ENCODE results near the gene NELL1.

NELL1 gene

GRCh38 chr11:20874358-20874757 is 205.0 kb downstream of the NELL1 start:
- DNase-seq (ENCODE audit: low read depth) = no peak

- no peak for DNase-seq (ENCODE audit: low read depth)
Observed at GRCh38 chr11:20875889-20876288, 206.5 kb downstream of the NELL1 start.

DNA sequence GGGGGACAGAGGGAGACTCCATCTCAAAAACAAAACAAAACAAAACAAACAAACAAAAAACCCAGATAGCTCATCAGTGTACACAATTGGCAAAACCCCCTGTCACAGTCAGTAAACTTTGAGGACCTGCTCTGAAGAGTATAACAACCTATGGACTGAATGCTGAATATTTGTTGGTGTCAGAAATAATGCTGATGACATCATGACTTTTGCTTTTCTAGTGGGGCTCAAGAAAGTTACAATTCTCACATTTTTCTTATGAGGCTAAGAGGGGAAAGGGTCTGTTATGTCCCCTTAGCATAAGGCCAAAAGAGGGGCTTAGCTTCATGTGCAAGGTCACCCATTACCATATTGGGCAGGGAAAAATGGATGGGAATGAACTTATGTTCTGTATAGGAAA is 207.4 kb downstream of the NELL1 start:
- no peak for DNase-seq (ENCODE audit: low read depth)

DNA sequence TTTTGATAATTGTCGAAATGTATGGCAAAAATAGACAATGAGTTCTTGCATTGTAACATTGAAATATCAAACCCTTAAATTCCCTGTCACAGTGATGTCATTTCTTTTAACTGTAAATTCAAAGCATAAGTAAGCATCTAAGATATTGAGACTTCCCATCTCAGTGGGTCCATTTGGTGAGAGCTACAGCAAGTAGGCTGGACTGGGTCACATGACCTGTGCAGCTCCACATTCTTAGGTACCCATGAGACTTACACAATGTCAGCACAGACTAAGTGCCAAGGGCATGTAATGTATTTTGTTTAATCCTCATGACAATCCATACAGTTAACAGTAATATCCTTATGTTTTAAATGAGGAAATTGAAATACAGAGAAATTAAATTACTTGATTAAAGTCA is 210.7 kb downstream of the NELL1 start:
- no peak for DNase-seq (ENCODE audit: low read depth)

DNA sequence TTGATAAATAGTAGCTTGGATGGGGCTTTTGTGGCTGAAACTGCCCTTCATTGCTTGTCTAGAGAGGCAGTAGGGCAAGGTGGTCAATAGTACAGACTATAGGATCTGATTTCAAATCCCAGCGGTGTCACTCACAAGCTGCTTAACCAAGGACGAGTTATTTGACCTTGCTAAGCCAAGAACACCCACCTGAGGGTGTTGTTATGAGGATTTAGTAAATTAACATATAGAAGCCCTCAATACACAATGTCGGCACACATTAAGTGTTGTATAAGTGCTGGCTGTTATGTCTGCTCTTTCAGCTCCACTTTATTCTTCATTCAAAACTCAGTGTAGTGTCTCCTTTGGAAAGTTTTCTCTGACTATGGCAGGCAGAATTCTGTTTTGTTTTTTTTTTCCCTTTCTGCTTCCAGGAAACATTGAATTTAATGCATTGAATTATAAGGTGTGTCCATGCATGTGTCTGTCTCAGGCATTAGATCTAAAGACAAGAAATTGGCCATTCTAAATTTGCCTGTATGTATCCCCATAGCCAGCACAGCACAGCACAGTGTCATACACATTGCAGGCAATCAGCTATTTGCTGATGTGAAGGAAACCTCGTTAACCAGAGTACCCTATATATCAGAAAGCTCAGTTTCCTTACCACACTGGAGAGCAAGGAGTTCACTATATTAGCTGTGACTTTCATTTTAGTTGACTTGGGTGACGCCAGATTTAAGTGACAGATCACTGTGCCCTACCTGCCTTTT is 212.1 kb downstream of the NELL1 start:
- DNase-seq (ENCODE audit: low read depth) = no peak

DNA sequence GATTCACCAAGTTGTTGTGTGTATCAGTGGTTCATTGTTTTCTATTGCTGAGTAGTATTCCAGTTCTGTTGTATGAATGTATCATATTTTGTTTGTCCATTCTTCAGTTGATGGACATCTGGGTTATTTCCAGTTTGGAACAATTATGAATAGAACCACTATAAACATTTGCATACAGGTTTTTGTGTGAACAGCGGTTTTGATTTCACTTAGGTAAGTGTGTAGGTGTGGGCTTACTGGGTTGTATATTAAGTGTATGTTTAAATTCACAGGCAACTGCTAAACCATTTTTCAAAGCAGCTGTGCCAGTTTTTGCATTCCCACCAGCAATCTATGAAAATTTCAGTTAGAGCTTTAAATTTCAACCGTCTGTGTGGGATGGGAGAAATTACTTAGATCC is 217.8 kb downstream of the NELL1 start:
- no peak for DNase-seq (ENCODE audit: low read depth)

DNA sequence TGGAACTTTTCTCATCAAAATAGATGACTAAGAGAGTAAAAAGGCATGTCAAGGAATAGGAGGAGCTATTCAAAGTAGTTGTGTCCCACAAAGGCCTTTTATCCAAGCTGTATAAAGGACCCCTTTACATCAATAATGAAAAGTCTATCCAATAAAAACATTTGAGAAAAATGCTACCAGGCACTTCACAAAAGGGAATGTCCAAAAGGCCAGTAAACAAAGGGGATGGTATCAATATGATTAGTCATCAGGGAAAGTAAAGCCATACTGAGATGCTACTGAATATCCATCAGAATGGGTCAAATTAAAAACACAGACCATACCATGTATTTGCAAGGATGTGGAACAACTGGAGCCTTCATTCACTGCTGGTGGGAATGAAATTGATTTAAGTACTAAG is 224.9 kb downstream of the NELL1 start:
- no peak for DNase-seq (ENCODE audit: low read depth)

GRCh38 chr11:20909995-20910726 is 240.8 kb downstream of the NELL1 start:
- no peak for DNase-seq (ENCODE audit: low read depth)

DNA sequence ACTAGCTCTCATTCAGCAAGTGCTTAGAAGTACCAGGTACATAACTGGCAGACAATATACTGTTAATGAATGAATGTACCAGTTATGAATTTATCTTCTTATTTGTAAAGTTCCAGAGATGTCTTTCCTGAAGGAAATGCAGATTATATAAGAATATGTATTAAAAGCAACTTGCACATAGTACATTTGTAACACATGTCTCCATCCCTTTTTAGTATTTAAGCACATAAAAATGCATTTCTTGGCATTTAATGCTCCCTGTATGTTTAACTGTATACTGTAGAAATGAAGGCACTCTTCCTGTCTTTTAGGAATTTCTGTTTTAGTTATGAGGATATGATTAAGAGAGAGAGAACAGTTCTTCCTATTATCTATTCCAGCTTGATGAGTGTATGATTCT is 241.3 kb downstream of the NELL1 start:
- DNase-seq (ENCODE audit: low read depth) = no peak

- DNase-seq (ENCODE audit: low read depth) = no peak
Observed at GRCh38 chr11:20912065-20912821, 242.9 kb downstream of the NELL1 start.

GRCh38 chr11:20912922-20913512 is 243.6 kb downstream of the NELL1 start:
- DNase-seq (ENCODE audit: low read depth) = no peak

DNA sequence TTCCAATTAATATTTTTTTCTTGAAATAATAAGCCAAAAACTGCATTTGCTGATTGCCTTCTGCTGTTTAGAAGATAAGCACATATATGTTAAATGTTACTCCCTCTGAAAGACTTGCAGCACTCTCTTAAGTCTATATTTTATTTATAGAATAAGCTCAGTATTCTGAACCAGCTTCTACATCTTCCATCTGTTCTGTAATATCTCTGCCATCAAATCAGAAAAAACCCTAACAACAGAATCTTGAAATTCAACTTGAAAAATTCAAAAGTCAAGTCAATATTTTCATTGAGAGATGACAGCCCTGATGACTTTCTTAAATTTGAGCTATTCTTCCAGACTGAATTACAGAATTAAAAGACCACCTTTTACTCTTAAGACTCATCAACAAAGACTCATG is 247.9 kb downstream of the NELL1 start:
- no peak for DNase-seq (ENCODE audit: low read depth)

- DNase-seq (ENCODE audit: low read depth) = no peak
Observed at GRCh38 chr11:20926799-20927540, 257.6 kb downstream of the NELL1 start.

DNA sequence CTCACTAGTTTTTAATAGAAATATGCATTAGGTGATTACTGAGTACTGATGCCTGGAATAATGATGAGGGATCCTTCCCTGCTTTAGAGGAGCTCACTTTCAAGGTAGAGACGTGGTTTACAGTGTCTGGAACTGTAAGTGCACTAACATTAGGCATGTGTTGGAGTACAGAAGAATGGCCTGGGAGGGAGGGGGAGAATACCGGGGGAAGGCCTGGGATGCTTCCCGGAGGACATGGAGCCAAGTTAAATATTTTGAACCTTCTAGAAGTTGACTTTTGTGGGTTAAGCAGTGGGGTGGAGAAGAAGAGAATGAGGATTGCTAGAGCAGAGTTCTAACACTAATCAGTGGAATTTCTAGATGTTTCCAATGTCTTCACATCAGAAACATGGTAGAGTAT is 261.6 kb downstream of the NELL1 start:
- DNase-seq (ENCODE audit: low read depth) = no peak

- no peak for DNase-seq (ENCODE audit: low read depth)
Observed at GRCh38 chr11:20933086-20933485, 263.7 kb downstream of the NELL1 start.

GRCh38 chr11:20933958-20934357 is 264.6 kb downstream of the NELL1 start:
- DNase-seq (ENCODE audit: low read depth) = no peak

DNA sequence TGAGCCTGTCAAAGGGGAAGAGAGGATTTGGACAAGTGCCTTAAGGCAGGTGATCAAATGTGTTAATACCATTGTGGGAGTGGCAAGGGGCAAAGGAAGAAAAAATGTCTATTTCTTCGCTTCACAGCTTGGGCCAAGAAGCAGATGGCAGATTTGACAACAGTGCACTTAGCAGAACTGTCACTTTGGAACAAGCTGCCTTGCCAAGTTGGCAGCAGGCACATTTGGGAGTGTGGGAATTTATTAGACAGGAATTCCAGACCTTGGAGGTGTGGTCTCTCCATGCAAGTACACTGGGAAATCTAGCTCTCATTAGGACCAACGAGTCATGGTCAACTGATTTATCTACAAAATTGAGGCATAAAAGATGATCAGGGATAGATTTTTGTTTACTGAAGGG is 265.1 kb downstream of the NELL1 start:
- DNase-seq (ENCODE audit: low read depth) = no peak

- DNase-seq (ENCODE audit: low read depth) = no peak
Observed at GRCh38 chr11:20937826-20938225, 268.4 kb downstream of the NELL1 start.

DNA sequence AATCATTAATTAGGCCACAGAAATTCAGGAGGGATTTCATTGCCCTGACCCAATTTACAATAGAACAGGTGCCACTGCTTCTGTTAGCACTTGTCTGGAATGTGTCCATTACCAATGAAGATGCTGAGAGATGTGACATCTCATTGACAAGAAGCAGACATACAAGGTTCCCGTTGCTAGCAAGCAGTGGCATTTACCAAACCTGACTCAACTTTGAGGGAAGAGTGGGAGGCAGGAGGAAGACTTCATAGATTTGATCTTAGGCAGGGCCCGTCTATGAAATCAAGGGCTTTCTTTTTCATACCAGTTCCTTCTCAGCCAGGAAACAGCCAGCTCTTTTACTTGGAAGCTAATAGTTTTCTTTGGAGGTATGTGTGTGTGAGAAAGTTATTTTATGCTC is 280.2 kb downstream of the NELL1 start:
- DNase-seq (ENCODE audit: low read depth) = no peak

GRCh38 chr11:20962581-20962980 is 293.2 kb downstream of the NELL1 start:
- DNase-seq (ENCODE audit: low read depth) = no peak

- no peak for DNase-seq (ENCODE audit: low read depth)
Observed at GRCh38 chr11:20963596-20963995, 294.2 kb downstream of the NELL1 start.

DNA sequence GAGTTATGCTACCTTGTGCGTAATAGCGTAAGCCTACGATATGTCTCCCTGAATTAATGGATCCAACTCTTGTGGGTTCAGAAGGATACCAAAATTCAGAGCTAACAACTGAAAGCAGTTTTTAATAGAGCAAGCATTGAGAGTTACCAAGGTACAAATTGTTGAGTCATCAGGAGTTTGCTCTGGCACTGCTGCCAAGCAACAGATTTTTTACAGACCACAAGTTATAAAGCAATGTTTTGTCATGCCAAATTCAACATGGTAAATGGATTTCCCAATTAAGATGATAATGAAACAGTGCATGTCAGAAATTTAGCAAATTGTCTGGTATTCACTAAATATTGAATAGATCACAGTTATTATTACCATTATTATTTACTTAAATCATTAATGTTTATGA is 295.6 kb downstream of the NELL1 start:
- no peak for DNase-seq (ENCODE audit: low read depth)
